HCT116 (cell line): ENCODE data around the gene NSMCE1.

Experiments
- EZH2 ChIP-seq: fragments of 200-600 bp; sonication (generic); IDR thresholded peaks from 2 replicates; pipeline ENCODE4 v1.6.1; 2017; ENCODE audit warnings: antibody characterized with exemption, mixed run types
- EZH2phosphoT487 ChIP-seq: fragments of 200-600 bp; IDR thresholded peaks from 2 replicates; pipeline ENCODE4 v1.6.1; 2018; ENCODE audit warnings: antibody characterized with exemption, borderline replicate concordance
- JUND ChIP-seq: IDR thresholded peaks from 2 replicates; pipeline ENCODE4 v1.6.1; 2012
- POLR2AphosphoS5 ChIP-seq: IDR thresholded peaks from 2 replicates; pipeline ENCODE4 v1.6.1; 2011; ENCODE audit warnings: mild to moderate bottlenecking, low read depth, low read length, moderate library complexity
- REST ChIP-seq: IDR thresholded peaks from 2 replicates; pipeline ENCODE4 v1.6.1; 2012; ENCODE audit warnings: low read depth
- TCF7L2 ChIP-seq: IDR thresholded peaks from 2 replicates; pipeline ENCODE4 v1.7.0; 2011; ENCODE audit warnings: borderline replicate concordance, inconsistent platforms; ENCODE audit not compliant: insufficient read depth, insufficient read length; ENCODE audit errors: extremely low read depth
- ZFX ChIP-seq: fragments of 450-650 bp; IDR thresholded peaks from 2 replicates; pipeline ENCODE4 v1.6.1; 2017
- TF ChIP-seq, protein P1 (sequence below), 3 experiments: fragments of 200-600 bp in 1 of 3; sonication (generic) in 1 of 3; IDR thresholded peaks in 2 of 3; conservative IDR thresholded peaks in 1 of 3; 2 replicates each; pipeline ENCODE4 v1.5.1; 2012 to 2017; ENCODE audit warnings: low read depth in 2 of 3, low read length in 2 of 3, antibody characterized with exemption in 1 of 3, borderline replicate concordance in 1 of 3, control low read depth in 1 of 3, mild to moderate bottlenecking in 1 of 3, mixed read lengths in 1 of 3, mixed run types in 1 of 3, moderate library complexity in 1 of 3; ENCODE audit not compliant: insufficient read depth in 1 of 3
- TF ChIP-seq, protein P2 (sequence below): IDR thresholded peaks from 2 replicates; pipeline ENCODE4 v1.6.1; 2012

- TF ChIP-seq EZH2 (no peak), EZH2phosphoT487 (no peak), JUND (no peak), TCF7L2 (no peak), REST (no peak), POLR2AphosphoS5 (no peak), ZFX (no peak)
- TF ChIP-seq, protein P1, sequence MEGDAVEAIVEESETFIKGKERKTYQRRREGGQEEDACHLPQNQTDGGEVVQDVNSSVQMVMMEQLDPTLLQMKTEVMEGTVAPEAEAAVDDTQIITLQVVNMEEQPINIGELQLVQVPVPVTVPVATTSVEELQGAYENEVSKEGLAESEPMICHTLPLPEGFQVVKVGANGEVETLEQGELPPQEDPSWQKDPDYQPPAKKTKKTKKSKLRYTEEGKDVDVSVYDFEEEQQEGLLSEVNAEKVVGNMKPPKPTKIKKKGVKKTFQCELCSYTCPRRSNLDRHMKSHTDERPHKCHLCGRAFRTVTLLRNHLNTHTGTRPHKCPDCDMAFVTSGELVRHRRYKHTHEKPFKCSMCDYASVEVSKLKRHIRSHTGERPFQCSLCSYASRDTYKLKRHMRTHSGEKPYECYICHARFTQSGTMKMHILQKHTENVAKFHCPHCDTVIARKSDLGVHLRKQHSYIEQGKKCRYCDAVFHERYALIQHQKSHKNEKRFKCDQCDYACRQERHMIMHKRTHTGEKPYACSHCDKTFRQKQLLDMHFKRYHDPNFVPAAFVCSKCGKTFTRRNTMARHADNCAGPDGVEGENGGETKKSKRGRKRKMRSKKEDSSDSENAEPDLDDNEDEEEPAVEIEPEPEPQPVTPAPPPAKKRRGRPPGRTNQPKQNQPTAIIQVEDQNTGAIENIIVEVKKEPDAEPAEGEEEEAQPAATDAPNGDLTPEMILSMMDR (IDR thresholded peaks at IDR 0.05 in 2 of 3, conservative IDR thresholded peaks at IDR 0.05 in 1 of 3; ENCODE audit: borderline replicate concordance in 1 of 3, insufficient read depth in 1 of 3, low read depth in 2 of 3, low read length in 2 of 3): no peak
- TF ChIP-seq, protein P2, sequence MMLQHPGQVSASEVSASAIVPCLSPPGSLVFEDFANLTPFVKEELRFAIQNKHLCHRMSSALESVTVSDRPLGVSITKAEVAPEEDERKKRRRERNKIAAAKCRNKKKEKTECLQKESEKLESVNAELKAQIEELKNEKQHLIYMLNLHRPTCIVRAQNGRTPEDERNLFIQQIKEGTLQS: no peak
Measured at GRCh38 chr16:27238016-27238587, 30.5 kb downstream of the NSMCE1 start.
